ENCODE results near the gene MLLT10.
A peak's percentile ranks its signal among the peaks of the same experiment; 100 is the strongest.

Gene MLLT10

DNA sequence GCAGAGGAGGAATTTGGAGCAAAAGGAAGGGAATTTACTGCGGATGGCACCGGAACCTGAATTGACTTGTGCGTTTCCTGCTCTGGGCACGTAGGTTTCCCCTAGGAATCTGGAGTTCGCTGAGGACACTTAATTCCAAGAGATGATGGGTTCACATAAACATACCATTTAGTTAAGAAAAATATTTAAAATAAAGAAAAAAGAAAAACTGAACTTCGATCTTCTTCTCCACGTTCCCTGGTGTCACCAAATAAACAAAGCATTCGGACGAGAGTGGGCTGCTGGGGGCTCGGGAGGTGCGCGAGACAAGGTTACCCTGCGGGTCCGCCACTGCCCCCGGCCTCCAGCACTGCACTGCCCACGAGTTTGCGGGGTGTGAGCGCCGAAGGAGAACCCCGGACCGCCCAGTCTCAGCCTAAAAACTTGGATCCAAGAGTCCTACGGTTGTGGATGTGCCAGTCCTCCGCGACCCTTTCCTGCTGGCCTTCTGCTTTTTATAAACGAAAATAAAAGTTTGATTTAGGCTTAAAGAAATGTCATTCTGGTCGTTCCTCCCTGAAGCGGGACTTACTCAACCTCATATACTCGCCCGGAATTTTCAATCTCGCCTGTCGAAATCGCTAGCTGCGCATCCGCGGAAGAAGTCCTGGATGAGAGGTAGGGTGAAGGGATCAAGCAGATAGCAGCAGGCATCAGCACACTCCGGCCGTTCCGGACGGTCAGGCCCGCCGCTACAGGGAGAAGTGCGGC lies 38.9 kb upstream of the MLLT10 start:
- TF ChIP-seq POLR2A (IDR thresholded peaks at IDR 0.05; ENCODE audit: low read depth, low read length) (no peak), TAF1 (IDR thresholded peaks at IDR 0.05; ENCODE audit: borderline replicate concordance, low read depth, low read length) (no peak), POLR2AphosphoS5 (IDR thresholded peaks at IDR 0.05; ENCODE audit: low read depth, low read length) (no peak)
- DNase-seq (ENCODE audit: insufficient read length) (no peak), FAIRE-seq (no peak)

GRCh38 chr10:21495752-21496342 lies 38.2 kb upstream of the MLLT10 start:
- FAIRE-seq (peak; percentile 97), DNase-seq (ENCODE audit: insufficient read length) (peak; percentile 94)
- TF ChIP-seq TAF1 (IDR thresholded peaks at IDR 0.05; ENCODE audit: borderline replicate concordance, low read depth, low read length) (no peak), POLR2A (IDR thresholded peaks at IDR 0.05; ENCODE audit: low read depth, low read length) (peak; percentile 39; the same call in 1 of the 2 replicates), POLR2AphosphoS5 (IDR thresholded peaks at IDR 0.05; ENCODE audit: low read depth, low read length) (no peak)

- peak; percentile 91 for FAIRE-seq
Measured at GRCh38 chr10:21496343-21497176, 37.5 kb upstream of the MLLT10 start.

DNA sequence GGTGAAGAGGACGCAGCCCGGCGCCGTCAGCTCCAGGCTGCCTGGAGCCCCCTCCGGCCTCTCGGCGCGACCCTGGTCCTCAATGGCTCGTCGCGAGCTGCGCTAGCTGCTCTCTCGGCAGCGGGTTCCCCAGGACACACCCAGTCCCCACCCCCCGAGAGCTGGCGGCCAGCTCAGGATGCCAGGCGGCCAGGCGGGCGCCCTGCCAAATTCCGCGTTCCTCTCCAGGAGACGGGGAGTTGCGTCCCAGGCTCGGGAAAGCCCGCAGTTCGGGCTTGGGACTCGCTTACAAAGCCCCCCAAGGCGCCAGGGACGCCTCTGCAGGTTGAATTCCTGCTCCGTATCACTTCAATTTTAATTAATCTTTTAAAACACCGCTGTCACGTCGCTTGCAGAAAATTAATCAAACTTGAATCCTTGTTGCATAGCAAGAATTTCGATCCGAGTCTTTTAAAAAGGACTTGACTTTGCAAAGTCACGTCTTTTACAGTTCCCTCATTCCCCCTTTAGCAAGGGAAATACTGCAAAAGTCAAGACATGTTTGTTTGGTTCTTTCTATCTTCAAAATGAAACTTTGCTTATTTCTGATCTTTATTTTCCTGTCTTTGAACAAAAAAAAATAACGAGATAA lies 36.7 kb upstream of the MLLT10 start:
- peak; percentile 54 for FAIRE-seq
- DNase-seq (ENCODE audit: insufficient read length), result no peak
- TF ChIP-seq TAF1 (IDR thresholded peaks at IDR 0.05; ENCODE audit: borderline replicate concordance, low read depth, low read length) (no peak), POLR2AphosphoS5 (IDR thresholded peaks at IDR 0.05; ENCODE audit: low read depth, low read length) (no peak), POLR2A (IDR thresholded peaks at IDR 0.05; ENCODE audit: low read depth, low read length) (no peak)

More at GRCh38 chr10:21496343-21497176, 37.5 kb upstream of the MLLT10 start:
- no peak for TF ChIP-seq TAF1 (IDR thresholded peaks at IDR 0.05; ENCODE audit: borderline replicate concordance, low read depth, low read length)
- no peak for TF ChIP-seq POLR2AphosphoS5 (IDR thresholded peaks at IDR 0.05; ENCODE audit: low read depth, low read length)
- no peak for TF ChIP-seq POLR2A (IDR thresholded peaks at IDR 0.05; ENCODE audit: low read depth, low read length)
- DNase-seq (ENCODE audit: insufficient read length), result no peak

- TF ChIP-seq TAF1 (IDR thresholded peaks at IDR 0.05; ENCODE audit: borderline replicate concordance, low read depth, low read length) (no peak), POLR2AphosphoS5 (IDR thresholded peaks at IDR 0.05; ENCODE audit: low read depth, low read length) (no peak), POLR2A (IDR thresholded peaks at IDR 0.05; ENCODE audit: low read depth, low read length) (no peak)
- DNase-seq (ENCODE audit: insufficient read length), result no peak
- no peak for FAIRE-seq
Measured at GRCh38 chr10:21498377-21498776, 35.7 kb upstream of the MLLT10 start.

GRCh38 chr10:21498986-21499385 lies 35.0 kb upstream of the MLLT10 start:
- DNase-seq (ENCODE audit: insufficient read length) (no peak), FAIRE-seq (no peak)
- no peak for TF ChIP-seq POLR2AphosphoS5 (IDR thresholded peaks at IDR 0.05; ENCODE audit: low read depth, low read length)
- TF ChIP-seq TAF1 (IDR thresholded peaks at IDR 0.05; ENCODE audit: borderline replicate concordance, low read depth, low read length), result no peak
- no peak for TF ChIP-seq POLR2A (IDR thresholded peaks at IDR 0.05; ENCODE audit: low read depth, low read length)

DNA sequence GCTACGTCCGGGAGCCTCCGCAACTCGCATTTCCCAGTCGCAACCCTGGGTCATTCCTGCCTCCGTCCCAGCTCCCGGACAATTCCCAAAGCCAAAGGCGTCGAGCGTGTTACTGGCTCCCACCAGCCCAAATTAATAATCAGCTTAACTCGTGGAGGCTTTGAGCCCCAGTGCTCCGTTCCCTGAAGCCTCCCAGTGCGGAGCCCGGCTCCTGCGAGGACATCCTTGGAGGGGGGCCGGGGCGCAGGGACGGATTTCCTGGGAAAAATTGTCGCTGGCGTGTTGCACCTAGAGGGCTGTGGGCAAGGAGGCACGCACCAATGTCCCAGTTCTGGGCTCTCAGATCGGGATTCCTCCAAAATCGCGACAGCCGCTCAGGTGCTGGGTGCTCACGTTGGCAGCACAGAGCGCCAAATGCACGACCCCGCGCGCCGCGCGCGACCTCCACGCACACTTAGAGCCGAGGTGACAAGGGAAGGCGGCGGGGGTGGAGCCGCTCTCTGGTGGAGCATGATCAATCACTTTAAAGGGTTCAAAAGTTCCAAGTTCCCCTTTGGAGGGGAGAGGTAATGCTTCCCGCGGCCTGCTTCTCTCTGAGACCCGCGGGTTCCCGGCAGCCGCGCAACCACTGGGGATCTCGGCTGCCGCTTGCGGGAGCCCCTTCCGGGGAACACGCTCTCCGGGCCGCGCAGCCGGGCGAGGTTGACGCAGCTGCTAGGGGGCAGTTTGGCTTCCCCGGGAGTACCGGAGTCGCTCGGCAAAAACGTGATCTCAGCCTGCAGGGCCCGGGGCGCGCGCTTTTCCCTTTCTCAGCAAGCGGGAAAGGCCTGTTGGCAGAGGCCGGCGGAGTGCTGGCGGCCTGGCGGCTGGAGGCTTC lies 34.1 kb upstream of the MLLT10 start:
- no peak for FAIRE-seq
- no peak for TF ChIP-seq TAF1 (IDR thresholded peaks at IDR 0.05; ENCODE audit: borderline replicate concordance, low read depth, low read length)
- no peak for TF ChIP-seq POLR2A (IDR thresholded peaks at IDR 0.05; ENCODE audit: low read depth, low read length)
- TF ChIP-seq POLR2AphosphoS5 (IDR thresholded peaks at IDR 0.05; ENCODE audit: low read depth, low read length), result no peak
- no peak for DNase-seq (ENCODE audit: insufficient read length)

DNA sequence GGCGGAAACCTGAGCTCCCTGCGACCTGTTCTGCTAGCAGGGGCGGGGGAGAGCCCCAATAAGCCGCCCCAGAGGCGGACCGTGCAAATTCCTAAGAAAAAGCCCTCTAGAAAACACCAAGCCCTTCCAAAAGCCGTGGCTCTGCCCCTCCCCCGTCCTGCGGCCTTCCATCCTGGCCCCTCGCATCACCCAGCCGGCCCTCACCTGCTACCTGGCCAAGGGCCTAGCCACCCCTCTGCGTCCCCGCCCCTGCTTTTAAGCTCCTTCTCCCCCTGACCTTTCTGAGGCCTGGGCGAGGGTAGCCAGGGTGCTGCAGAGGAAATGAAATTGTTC lies 33.5 kb upstream of the MLLT10 start:
- no peak for FAIRE-seq

GRCh38 chr10:21501091-21501490 lies 32.9 kb upstream of the MLLT10 start:
- no peak for TF ChIP-seq POLR2AphosphoS5 (IDR thresholded peaks at IDR 0.05; ENCODE audit: low read depth, low read length)
- TF ChIP-seq POLR2A (IDR thresholded peaks at IDR 0.05; ENCODE audit: low read depth, low read length), result no peak
- TF ChIP-seq TAF1 (IDR thresholded peaks at IDR 0.05; ENCODE audit: borderline replicate concordance, low read depth, low read length), result no peak
- no peak for FAIRE-seq

More for the DNA sequence above, 33.5 kb upstream of the MLLT10 start:
- no peak for DNase-seq (ENCODE audit: insufficient read length)
- TF ChIP-seq POLR2A (IDR thresholded peaks at IDR 0.05; ENCODE audit: low read depth, low read length), result no peak
- TF ChIP-seq TAF1 (IDR thresholded peaks at IDR 0.05; ENCODE audit: borderline replicate concordance, low read depth, low read length), result no peak
- no peak for TF ChIP-seq POLR2AphosphoS5 (IDR thresholded peaks at IDR 0.05; ENCODE audit: low read depth, low read length)

DNA sequence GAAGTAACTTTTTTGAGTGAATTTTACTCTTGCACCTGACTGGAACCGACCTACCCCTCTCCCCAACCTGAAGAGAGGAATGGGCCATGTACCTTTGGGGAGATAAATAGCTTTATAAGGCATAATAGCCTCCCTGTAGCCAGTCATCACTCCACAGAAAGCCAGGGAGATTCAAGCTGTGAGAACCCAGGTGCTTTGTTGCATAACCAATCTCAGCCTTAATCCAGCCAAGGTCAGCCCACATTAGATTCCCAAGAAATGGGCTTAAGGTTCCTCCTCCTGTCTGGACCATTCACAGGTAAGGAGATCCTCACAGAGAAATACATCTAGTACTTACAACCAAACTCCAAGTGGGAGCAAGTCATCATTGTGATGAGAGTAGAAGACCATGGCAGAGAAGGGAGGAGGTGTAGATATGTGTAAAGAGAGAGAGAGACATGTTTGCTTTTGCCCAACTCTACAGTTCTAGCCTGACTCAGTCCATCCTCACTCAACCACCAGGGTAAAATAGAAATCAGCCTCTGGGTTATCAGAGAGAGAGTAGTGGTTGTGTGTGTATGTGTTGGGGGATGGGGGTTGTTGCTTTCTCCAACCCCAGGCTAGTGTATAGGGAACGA lies 32.2 kb upstream of the MLLT10 start:
- DNase-seq (ENCODE audit: insufficient read length) (no peak), FAIRE-seq (no peak)
- TF ChIP-seq POLR2AphosphoS5 (IDR thresholded peaks at IDR 0.05; ENCODE audit: low read depth, low read length) (no peak), POLR2A (IDR thresholded peaks at IDR 0.05; ENCODE audit: low read depth, low read length) (no peak), TAF1 (IDR thresholded peaks at IDR 0.05; ENCODE audit: borderline replicate concordance, low read depth, low read length) (no peak)

More at GRCh38 chr10:21501091-21501490, 32.9 kb upstream of the MLLT10 start:
- DNase-seq (ENCODE audit: insufficient read length), result no peak
